ENCODE data around the gene LMBR1L. TPM values are rescaled to one million over a fixed set of nuclear protein-coding genes. Genes with fewer than 3 reads are reported as not detected.
"Not testable (repeated sequence)": the region's sequence is repeated elsewhere in the genome, so short reads cannot be mapped to it uniquely, and the experiment has no call there.

The LMBR1L gene
- polyA plus RNA-seq, 1 donor from 2014 or later: 344 TPM

GRCh38 chr12:49129332-49130150 is 18.9 kb upstream of the LMBR1L start:
- no peak for TF ChIP-seq TAF1 (IDR thresholded peaks at IDR 0.05; ENCODE audit: low read depth)
- TF ChIP-seq RAD21 (conservative IDR thresholded peaks at IDR 0.05): no peak
- no peak for TF ChIP-seq MXI1 (conservative IDR thresholded peaks at IDR 0.05; ENCODE audit: poor library complexity, severe bottlenecking)
- no peak for TF ChIP-seq POLR2AphosphoS5 (IDR thresholded peaks at IDR 0.05)
- no peak for TF ChIP-seq EP300 (conservative IDR thresholded peaks at IDR 0.05; ENCODE audit: poor library complexity, severe bottlenecking)
- no peak for TF ChIP-seq CTCF (IDR thresholded peaks at IDR 0.05; ENCODE audit: poor library complexity, severe bottlenecking)
- TF ChIP-seq, protein P1, sequence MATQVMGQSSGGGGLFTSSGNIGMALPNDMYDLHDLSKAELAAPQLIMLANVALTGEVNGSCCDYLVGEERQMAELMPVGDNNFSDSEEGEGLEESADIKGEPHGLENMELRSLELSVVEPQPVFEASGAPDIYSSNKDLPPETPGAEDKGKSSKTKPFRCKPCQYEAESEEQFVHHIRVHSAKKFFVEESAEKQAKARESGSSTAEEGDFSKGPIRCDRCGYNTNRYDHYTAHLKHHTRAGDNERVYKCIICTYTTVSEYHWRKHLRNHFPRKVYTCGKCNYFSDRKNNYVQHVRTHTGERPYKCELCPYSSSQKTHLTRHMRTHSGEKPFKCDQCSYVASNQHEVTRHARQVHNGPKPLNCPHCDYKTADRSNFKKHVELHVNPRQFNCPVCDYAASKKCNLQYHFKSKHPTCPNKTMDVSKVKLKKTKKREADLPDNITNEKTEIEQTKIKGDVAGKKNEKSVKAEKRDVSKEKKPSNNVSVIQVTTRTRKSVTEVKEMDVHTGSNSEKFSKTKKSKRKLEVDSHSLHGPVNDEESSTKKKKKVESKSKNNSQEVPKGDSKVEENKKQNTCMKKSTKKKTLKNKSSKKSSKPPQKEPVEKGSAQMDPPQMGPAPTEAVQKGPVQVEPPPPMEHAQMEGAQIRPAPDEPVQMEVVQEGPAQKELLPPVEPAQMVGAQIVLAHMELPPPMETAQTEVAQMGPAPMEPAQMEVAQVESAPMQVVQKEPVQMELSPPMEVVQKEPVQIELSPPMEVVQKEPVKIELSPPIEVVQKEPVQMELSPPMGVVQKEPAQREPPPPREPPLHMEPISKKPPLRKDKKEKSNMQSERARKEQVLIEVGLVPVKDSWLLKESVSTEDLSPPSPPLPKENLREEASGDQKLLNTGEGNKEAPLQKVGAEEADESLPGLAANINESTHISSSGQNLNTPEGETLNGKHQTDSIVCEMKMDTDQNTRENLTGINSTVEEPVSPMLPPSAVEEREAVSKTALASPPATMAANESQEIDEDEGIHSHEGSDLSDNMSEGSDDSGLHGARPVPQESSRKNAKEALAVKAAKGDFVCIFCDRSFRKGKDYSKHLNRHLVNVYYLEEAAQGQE (IDR thresholded peaks at IDR 0.05; ENCODE audit: borderline replicate concordance): no peak
- TF ChIP-seq EZH2 (IDR thresholded peaks at IDR 0.05; ENCODE audit: borderline replicate concordance, insufficient read depth, low read length, poor library complexity, severe bottlenecking): no peak
- no peak for TF ChIP-seq SMC3 (conservative IDR thresholded peaks at IDR 0.05; ENCODE audit: poor library complexity)
- Histone ChIP-seq H3K79me2 (replicated peaks; ENCODE audit: insufficient read depth, low read length) (peaks cover 23% of the 10 kb centered on the region), H3K27me3 (ENCODE audit: insufficient read depth, low read depth, low read length) (no peaks in the 10 kb centered on the region), H3K9ac (ENCODE audit: low read length) (peak overlapping the region; percentile 97), H3K9me3 (ENCODE audit: low read length) (no peaks in the 10 kb centered on the region), H3F3A (ENCODE audit: insufficient read depth, low read length, poor library complexity, severe bottlenecking) (peaks cover 7% of the 10 kb centered on the region), H2AFZ (ENCODE audit: low read depth, low read length) (peak overlapping the region; percentile 93), H3K27ac (ENCODE audit: low read length) (peak overlapping the region; percentile 98), H3K4me2 (ENCODE audit: low read length) (peak overlapping the region; percentile 98), H4K20me1 (ENCODE audit: insufficient read depth) (peaks cover 2% of the 10 kb centered on the region), H3K36me3 (ENCODE audit: insufficient read depth, low read length) (peaks cover 11% of the 10 kb centered on the region), H3K9me2 (ENCODE audit: insufficient read depth, low read length) (no peaks in the 10 kb centered on the region), H3K4me3 (ENCODE audit: low read length) (peak overlapping the region; percentile 99)

- H3K27me3 ChIP-seq (ENCODE audit: insufficient read depth, low read depth, low read length); H3K9ac ChIP-seq (ENCODE audit: low read length); H2AFZ ChIP-seq (ENCODE audit: low read depth, low read length); H3K4me2 ChIP-seq (ENCODE audit: low read length); H3F3A ChIP-seq (ENCODE audit: insufficient read depth, low read length, poor library complexity, severe bottlenecking); H3K9me2 ChIP-seq (ENCODE audit: insufficient read depth, low read length); H3K27ac ChIP-seq (ENCODE audit: low read length); H3K9me3 ChIP-seq (ENCODE audit: low read length); H3K4me3 ChIP-seq (ENCODE audit: low read length); H4K20me1 ChIP-seq (ENCODE audit: insufficient read depth): not testable (repeated sequence)
- Histone ChIP-seq H3K79me2 (replicated peaks; ENCODE audit: insufficient read depth, low read length) (peaks cover 20% of the 10 kb centered on the region), H3K36me3 (ENCODE audit: insufficient read depth, low read length) (peaks cover 11% of the 10 kb centered on the region)
Observed at GRCh38 chr12:49127971-49128370, 17.3 kb upstream of the LMBR1L start.

All from neural cell (in vitro differentiated cells).